HFFc6 (cell line): Measurements from ENCODE around the gene PCBD2. TPM values are rescaled to one million over a fixed set of nuclear protein-coding genes. Genes with fewer than 3 reads are reported as not detected.
"Not testable (repeated sequence)": the region's sequence is repeated elsewhere in the genome, so short reads cannot be mapped to it uniquely, and the experiment has no call there.

Experiments
- DNase-seq: peaks from one replicate; pipeline ENCODE4 v3.0.0-alpha.2; 2018
- H3K27ac Mint-ChIP-seq: 2 replicates; pipeline ENCODE4 v1.8.0; 2020; ENCODE audit warnings: mild to moderate bottlenecking, mixed read lengths
- H3K27me3 Mint-ChIP-seq: 2 replicates; pipeline ENCODE4 v1.8.0; 2021; ENCODE audit warnings: mild to moderate bottlenecking, moderate library complexity, mixed read lengths; ENCODE audit not compliant: insufficient read depth
- H3K36me3 Mint-ChIP-seq: 2 replicates; pipeline ENCODE4 v1.8.0; 2021; ENCODE audit warnings: low read depth, mixed read lengths
- H3K4me1 Mint-ChIP-seq: 2 replicates; pipeline ENCODE4 v1.8.0; 2020; ENCODE audit warnings: low read depth, mixed read lengths
- H3K4me3 Mint-ChIP-seq: 2 replicates; pipeline ENCODE4 v1.8.0; 2020; ENCODE audit warnings: mild to moderate bottlenecking, moderate library complexity, mixed read lengths
- H3K9me3 Mint-ChIP-seq: 2 replicates; pipeline ENCODE4 v1.8.0; 2020; ENCODE audit warnings: mild to moderate bottlenecking, mixed read lengths
- CTCF ChIP-seq: fragments of 200-600 bp; sonication (generic); IDR thresholded peaks from 2 replicates; pipeline ENCODE4 v1.5.0; 2021; ENCODE audit warnings: antibody characterized with exemption, mild to moderate bottlenecking
- total RNA-seq, 6 experiments: library from RNA; stranded (reverse); fragmentation: NEBNext Ultra II Directional; extraction: Animal tissue kit (Norgen Biotek cat#: 25700); gene quantifications; 2 replicates in 1 of 6; 3 replicates in 5 of 6; pipeline ENCODE4 v1.2.3, GENCODE V29; 2021

Gene PCBD2
- total RNA-seq, 6 experiments from 2014 or later: 8.6 to 11.4 (median 10.0) TPM

- no peaks in the 10 kb centered on the region for H3K9me3 Mint-ChIP-seq
Measured at GRCh38 chr5:134893748-134894505, 11.0 kb upstream of the PCBD2 start.

GRCh38 chr5:134902071-134902801 lies 2.7 kb upstream of the PCBD2 start:
- TF ChIP-seq CTCF: no peak
- Mint-ChIP-seq H3K4me3 (no peak overlapping the region), H3K4me1 (peaks cover 22% of the 10 kb centered on the region), H3K9me3 (no peaks in the 10 kb centered on the region), H3K27me3 (no peaks in the 10 kb centered on the region; the same call in 1 of the 2 replicates), H3K36me3 (peaks cover 9% of the 10 kb centered on the region), H3K27ac (peak overlapping the region; percentile 63)
- DNase-seq: peak; percentile 4

More at GRCh38 chr5:134893748-134894505, 11.0 kb upstream of the PCBD2 start:
- no peak for DNase-seq
- peaks cover 1% of the 10 kb centered on the region; the same call in 1 of the 2 replicates for H3K27me3 Mint-ChIP-seq
- H3K4me3 Mint-ChIP-seq: no peak overlapping the region
- H3K4me1 Mint-ChIP-seq: no peaks in the 10 kb centered on the region
- peaks cover 9% of the 10 kb centered on the region for H3K36me3 Mint-ChIP-seq
- no peak for TF ChIP-seq CTCF
- no peak overlapping the region for H3K27ac Mint-ChIP-seq

- Mint-ChIP-seq H3K4me1 (peaks cover 22% of the 10 kb centered on the region), H3K36me3 (peaks cover 4% of the 10 kb centered on the region; the same call in 1 of the 2 replicates), H3K4me3 (peak overlapping the region; percentile 98), H3K27ac (peak overlapping the region; percentile 96), H3K27me3 (no peaks in the 10 kb centered on the region; the same call in 1 of the 2 replicates), H3K9me3 (no peaks in the 10 kb centered on the region)
- peak; percentile 91 for TF ChIP-seq CTCF
- DNase-seq: peak; percentile 67
Measured at GRCh38 chr5:134905246-134905996, 490 bp downstream of the PCBD2 start.

GRCh38 chr5:134906811-134907210 lies 1.9 kb downstream of the PCBD2 start:
- Mint-ChIP-seq H3K36me3 (peaks cover 4% of the 10 kb centered on the region; the same call in 1 of the 2 replicates), H3K9me3 (no peaks in the 10 kb centered on the region), H3K4me3 (peak overlapping the region; percentile 50; the same call in 1 of the 2 replicates), H3K27ac (peak overlapping the region; percentile 42), H3K4me1 (peaks cover 21% of the 10 kb centered on the region), H3K27me3 (no peaks in the 10 kb centered on the region; the same call in 1 of the 2 replicates)
- no peak for TF ChIP-seq CTCF
- DNase-seq: no peak

- H3K27me3 Mint-ChIP-seq, H3K27ac Mint-ChIP-seq, H3K4me3 Mint-ChIP-seq, DNase-seq, H3K9me3 Mint-ChIP-seq, H3K36me3 Mint-ChIP-seq, H3K4me1 Mint-ChIP-seq: not testable (repeated sequence)
Measured at GRCh38 chr5:134910752-134911151, 5.8 kb downstream of the PCBD2 start.
